ENCODE results near the gene SLC22A31.

- TF ChIP-seq REST (IDR thresholded peaks at IDR 0.05; ENCODE audit: low read depth, low read length) (no peak), TCF12 (IDR thresholded peaks at IDR 0.05) (no peak), CTCF (IDR thresholded peaks at IDR 0.05) (no peak), EP300 (IDR thresholded peaks at IDR 0.05; ENCODE audit: borderline replicate concordance in 1 of 2, low read depth in 1 of 2, low read length in 1 of 2) (no peak), NRF1 (IDR thresholded peaks at IDR 0.05; ENCODE audit: low read depth, low read length) (peak; percentile 69), FOSL2 (IDR thresholded peaks at IDR 0.05; ENCODE audit: borderline replicate concordance, low read depth) (no peak), GATA2 (CRISPR knock-in tag; IDR thresholded peaks at IDR 0.05) (no peak), POLR2AphosphoS5 (IDR thresholded peaks at IDR 0.05; ENCODE audit: low read depth, low read length) (no peak), TAF1 (IDR thresholded peaks at IDR 0.05; ENCODE audit: borderline replicate concordance, low read depth, low read length) (no peak), CHD2 (IDR thresholded peaks at IDR 0.05; ENCODE audit: low read length, partially characterized antibody) (no peak), ELF1 (IDR thresholded peaks at IDR 0.05) (no peak), PBX3 (IDR thresholded peaks at IDR 0.05) (peak; percentile 1; the same call in 1 of the 2 replicates)
Observed at GRCh38 chr16:89246903-89247733, 46.8 kb upstream of the SLC22A31 start.

Data from SK-N-SH (cell line).